HCT116 (cell line): ENCODE measurements around the gene ZFHX3. TPM values are rescaled to one million over a fixed set of nuclear protein-coding genes. Genes with fewer than 3 reads are reported as not detected.

ENCODE experiments used
- ATAC-seq: fragments of 200-7000 bp; cut with Tn5 transposase; 2 replicates; pipeline ENCODE4 v1.9.1; 2020; ENCODE audit warnings: mild to moderate bottlenecking, moderate library complexity
- BruUV-seq: library from RNA; stranded (reverse); fragments of 400-500 nt; replicated peaks from 2 replicates; lab custom pipeline; 2021; lab: Mats Ljungman, UMichigan
- CTCF ChIA-PET: fragments of 300-600 bp; sonication (Branson Sonifier 250); formaldehyde crosslinking; loops from one replicate; lab custom pipeline; 2021; ENCODE audit warnings: antibody characterized with exemption; lab: Charles Lee
- POLR2A ChIA-PET: fragments of 300-600, 350-600 bp; sonication (Branson Sonifier 250); formaldehyde crosslinking; loops from one replicate; lab custom pipeline; 2021; ENCODE audit warnings: antibody characterized with exemption; lab: Charles Lee
- RAD21 ChIA-PET, 2 experiments: fragments of 300-600 bp; sonication (Branson Sonifier 250); formaldehyde crosslinking; loops; one replicate each; lab custom pipeline; 2023; ENCODE audit warnings: low total read pairs in 2 of 2; ENCODE audit not compliant: uncharacterized antibody in 2 of 2, unreplicated experiment in 2 of 2, low non-redundant PET in 1 of 2; lab: Charles Lee
- DNase-seq: peaks from one replicate; pipeline ENCODE4 v3.0.0-alpha.2; 2010; ENCODE audit warnings: low read depth, low spot score
- H2AFZ ChIP-seq: fragments of 200-600 bp; shearing (Covaris generic), sonication (generic); 2 replicates; pipeline ENCODE4 v1.6.1; 2017; ENCODE audit warnings: low read depth, mixed run types, mixed read lengths, antibody characterized with exemption, low read length; ENCODE audit not compliant: poor library complexity, severe bottlenecking
- H3K27ac ChIP-seq: 2 replicates; pipeline ENCODE4 v1.5.1; 2012; ENCODE audit warnings: low read depth, low read length
- H3K27me3 ChIP-seq: fragments of 200-600 bp; sonication (generic); 2 replicates; pipeline ENCODE4 v1.6.1; 2016; ENCODE audit warnings: mixed run types, low read length, mixed read lengths; ENCODE audit not compliant: insufficient read depth
- H3K36me3 ChIP-seq, 2 experiments: fragments of 200-500 bp in 1 of 2; fragments of 200-600 bp in 1 of 2; sonication (Bioruptor generic) in 1 of 2; sonication (generic) in 1 of 2; 2 replicates each; pipeline versions ENCODE4 v1.5.1 to v1.6.1; 2014 to 2016; ENCODE audit warnings: low read length in 2 of 2, inconsistent platforms in 1 of 2, mixed read lengths in 1 of 2, mixed run types in 1 of 2; ENCODE audit not compliant: insufficient read depth in 2 of 2, control insufficient read depth in 1 of 2
- H3K4me1 ChIP-seq, 2 experiments: fragments of 200-600 bp in 1 of 2; sonication (generic) in 1 of 2; 2 replicates each; pipeline versions ENCODE4 v1.5.1 to v1.6.1; 2012 to 2017; ENCODE audit warnings: low read length in 2 of 2, inconsistent platforms in 1 of 2, mild to moderate bottlenecking in 1 of 2, mixed read lengths in 1 of 2, mixed run types in 1 of 2, moderate library complexity in 1 of 2; ENCODE audit not compliant: insufficient read depth in 2 of 2, control insufficient read depth in 1 of 2
- H3K4me2 ChIP-seq: fragments of 200-600 bp; sonication (generic); 2 replicates; pipeline ENCODE4 v1.6.1; 2017; ENCODE audit warnings: mixed run types, low read length, mixed read lengths
- H3K4me3 ChIP-seq, 2 experiments: fragments of 200-600 bp in 1 of 2; sonication (generic) in 1 of 2; replicated peaks in 1 of 2; 2 replicates each; pipeline ENCODE4 v1.5.1; 2011 to 2016; ENCODE audit warnings: low read length in 2 of 2, control low read depth in 1 of 2, low read depth in 1 of 2, mild to moderate bottlenecking in 1 of 2, mixed read lengths in 1 of 2, mixed run types in 1 of 2
- H3K79me2 ChIP-seq: fragments of 200-600 bp; sonication (generic); 2 replicates; pipeline ENCODE4 v1.6.1; 2017; ENCODE audit warnings: mild to moderate bottlenecking, mixed run types, low read length, moderate library complexity, mixed read lengths; ENCODE audit not compliant: insufficient read depth
- H3K9ac ChIP-seq: fragments of 200-600 bp; sonication (generic); 2 replicates; pipeline ENCODE4 v1.6.1; 2016; ENCODE audit warnings: low read length, mixed read lengths
- H3K9me2 ChIP-seq: fragments of 200-600 bp; sonication (generic), shearing (Covaris generic); 2 replicates; pipeline ENCODE4 v1.6.1; 2017; ENCODE audit warnings: mixed run types, mild to moderate bottlenecking, moderate library complexity; ENCODE audit not compliant: insufficient read depth
- H3K9me3 ChIP-seq, 2 experiments: fragments of 200-500 bp in 1 of 2; fragments of 200-600 bp in 1 of 2; sonication (Bioruptor generic) in 1 of 2; sonication (generic) in 1 of 2; 2 replicates each; pipeline ENCODE4 v1.6.1; 2014 to 2017; ENCODE audit warnings: low read length in 2 of 2, mixed read lengths in 2 of 2, inconsistent platforms in 1 of 2, low read depth in 1 of 2, mild to moderate bottlenecking in 1 of 2, mixed run types in 1 of 2, moderate library complexity in 1 of 2; ENCODE audit not compliant: control insufficient read depth in 1 of 2, insufficient read depth in 1 of 2
- H4K20me1 ChIP-seq: fragments of 200-600 bp; sonication (generic), shearing (Covaris generic); 2 replicates; pipeline ENCODE4 v1.6.1; 2017; ENCODE audit warnings: mixed run types, mild to moderate bottlenecking, moderate library complexity; ENCODE audit not compliant: insufficient read depth
- CBX3 ChIP-seq: IDR thresholded peaks from 2 replicates; pipeline ENCODE4 v1.6.1; 2012; ENCODE audit warnings: low read depth
- CEBPB ChIP-seq: IDR thresholded peaks from 2 replicates; pipeline ENCODE4 v1.6.1; 2012; ENCODE audit warnings: low read depth
- CTCF ChIP-seq, 3 experiments: fragments of 200-600 bp in 1 of 3; sonication (generic) in 1 of 3; IDR thresholded peaks in 2 of 3; conservative IDR thresholded peaks in 1 of 3; 2 replicates each; pipeline ENCODE4 v1.5.1; 2012 to 2017; ENCODE audit warnings: low read depth in 2 of 3, low read length in 2 of 3, antibody characterized with exemption in 1 of 3, borderline replicate concordance in 1 of 3, control low read depth in 1 of 3, mild to moderate bottlenecking in 1 of 3, mixed read lengths in 1 of 3, mixed run types in 1 of 3, moderate library complexity in 1 of 3; ENCODE audit not compliant: insufficient read depth in 1 of 3
- ELF1 ChIP-seq: IDR thresholded peaks from 2 replicates; pipeline ENCODE4 v1.6.1; 2012; ENCODE audit warnings: low read depth, borderline replicate concordance
- EZH2phosphoT487 ChIP-seq: fragments of 200-600 bp; IDR thresholded peaks from 2 replicates; pipeline ENCODE4 v1.6.1; 2018; ENCODE audit warnings: antibody characterized with exemption, borderline replicate concordance
- JUND ChIP-seq: IDR thresholded peaks from 2 replicates; pipeline ENCODE4 v1.6.1; 2012
- MAX ChIP-seq: IDR thresholded peaks from 2 replicates; pipeline ENCODE4 v1.6.1; 2012
- POLR2A ChIP-seq: IDR thresholded peaks from 2 replicates; pipeline ENCODE4 v1.7.0; 2011; ENCODE audit warnings: borderline replicate concordance; ENCODE audit not compliant: insufficient read depth, insufficient read length; ENCODE audit errors: extremely low read depth
- POLR2AphosphoS5 ChIP-seq: IDR thresholded peaks from 2 replicates; pipeline ENCODE4 v1.6.1; 2011; ENCODE audit warnings: mild to moderate bottlenecking, low read depth, low read length, moderate library complexity
- SIN3A ChIP-seq: IDR thresholded peaks from 2 replicates; pipeline ENCODE4 v1.6.1; 2012; ENCODE audit warnings: low read depth
- SRF ChIP-seq: IDR thresholded peaks from 2 replicates; pipeline ENCODE4 v1.6.1; 2012; ENCODE audit warnings: low read depth
- YY1 ChIP-seq: IDR thresholded peaks from 2 replicates; pipeline ENCODE4 v1.6.1; 2011; ENCODE audit warnings: low read length, low read depth, moderate library complexity, mild to moderate bottlenecking; ENCODE audit not compliant: insufficient replicate concordance; ENCODE audit errors: extremely low read depth
- ZBTB33 ChIP-seq: IDR thresholded peaks from 2 replicates; pipeline ENCODE4 v1.6.1; 2011; ENCODE audit warnings: mild to moderate bottlenecking, low read length, moderate library complexity; ENCODE audit not compliant: insufficient replicate concordance; ENCODE audit errors: extremely low read depth
- ZFX ChIP-seq: fragments of 450-650 bp; IDR thresholded peaks from 2 replicates; pipeline ENCODE4 v1.6.1; 2017
- intact Hi-C: fragments of 100-400 bp; cut with micrococcal nuclease; formaldehyde crosslinking; loops from 2 replicates; pipeline ENCODE4 v1.10.0; 2022
- total RNA-seq: library from RNA; stranded (reverse); gene quantifications from one replicate; pipeline ENCODE4 v1.2.1, GENCODE V29; 2021; ENCODE audit not compliant: unreplicated experiment

ZFHX3 gene
- total RNA-seq, 1 experiment from 2014 or later = 6.3 TPM

- H3K4me1 ChIP-seq = no peaks in the 10 kb centered on the region
- ChIA-PET RAD21 (no interaction called here), POLR2A (no interaction called here), CTCF (no interaction called here)
- no peak overlapping the region for H3K9ac ChIP-seq
- H3K36me3 ChIP-seq = no peaks in the 10 kb centered on the region
- H4K20me1 ChIP-seq = no peaks in the 10 kb centered on the region
- DNase-seq (no peak), ATAC-seq (no peak)
- TF ChIP-seq SRF = no peak
- no peak for TF ChIP-seq CTCF (IDR thresholded peaks at IDR 0.05 in 2 of 3, conservative IDR thresholded peaks at IDR 0.05 in 1 of 3; ENCODE audit: borderline replicate concordance in 1 of 3, insufficient read depth in 1 of 3, low read depth in 2 of 3, low read length in 2 of 3)
- TF ChIP-seq MAX = no peak
- no peak for TF ChIP-seq EZH2phosphoT487
- no peak for TF ChIP-seq POLR2AphosphoS5
- TF ChIP-seq YY1 = no peak
- no peak for TF ChIP-seq ZFX
- no peak for TF ChIP-seq POLR2A
- no peak for TF ChIP-seq SIN3A
- TF ChIP-seq ZBTB33 = no peak
- no peak for TF ChIP-seq CBX3
- no peak for TF ChIP-seq ELF1
- no peak for TF ChIP-seq CEBPB
- TF ChIP-seq JUND = no peak
- no peak overlapping the region for H2AFZ ChIP-seq
- no peaks in the 10 kb centered on the region for H3K27me3 ChIP-seq
- H3K9me2 ChIP-seq = no peaks in the 10 kb centered on the region
- no peaks in the 10 kb centered on the region for H3K79me2 ChIP-seq
- no peak overlapping the region for H3K4me2 ChIP-seq
- H3K4me3 ChIP-seq = no peak overlapping the region
- intact Hi-C loops = no loop called here
- H3K9me3 ChIP-seq = no peaks in the 10 kb centered on the region
- BruUV-seq = no TSS peak
- no peak overlapping the region for H3K27ac ChIP-seq
Observed at GRCh38 chr16:72768591-72768990, 279.3 kb downstream of the ZFHX3 start.
